Heart left ventricle (tissue), 16 donors: ENCODE results near the gene PLA2G4A. TPM values are rescaled to one million over a fixed set of nuclear protein-coding genes. Genes with fewer than 3 reads are reported as not detected.

Experiments
- ATAC-seq, 4 donors: fragments of 200-7000 bp; cut with Tn5 transposase; one replicate each; pipeline ENCODE4 v1.9.1; 2020 to 2022; ENCODE audit warnings: moderate library complexity in 4 of 4, mild to moderate bottlenecking in 3 of 4, moderate number of reproducible peaks in 1 of 4
- DNase-seq, 5 donors: peaks; one replicate each; pipeline ENCODE4 v3.0.0-alpha.2; 2020
- H3K27ac ChIP-seq, 12 donors: fragments of 200-600 bp; sonication (generic) in 4 of 12; one replicate each; pipeline versions ENCODE4 v1.5.0 to v1.8.0; 2016 to 2022; ENCODE audit warnings: mild to moderate bottlenecking in 2 of 12
- H3K27me3 ChIP-seq, 9 donors: fragments of 200-600 bp; sonication (generic) in 2 of 9; one replicate each; pipeline versions ENCODE4 v1.5.1 to v1.8.0; 2016 to 2022; ENCODE audit warnings: mild to moderate bottlenecking in 3 of 9
- H3K36me3 ChIP-seq, 9 donors: fragments of 200-600 bp; sonication (generic) in 2 of 9; one replicate each; pipeline versions ENCODE4 v1.5.0 to v1.8.0; 2018 to 2022; ENCODE audit warnings: mild to moderate bottlenecking in 2 of 9
- H3K4me1 ChIP-seq, 12 donors: fragments of 200-600 bp; sonication (generic) in 4 of 12; one replicate each; pipeline versions ENCODE4 v1.5.0 to v1.8.0; 2016 to 2022; ENCODE audit warnings: mild to moderate bottlenecking in 3 of 12
- H3K4me3 ChIP-seq, 12 donors: fragments of 200-600 bp; sonication (generic) in 4 of 12; one replicate each; pipeline versions ENCODE4 v1.5.0 to v1.8.0; 2017 to 2022; ENCODE audit warnings: mild to moderate bottlenecking in 9 of 12, moderate library complexity in 4 of 12
- H3K9me3 ChIP-seq, 12 donors: fragments of 200-600 bp; sonication (generic) in 4 of 12; one replicate each; pipeline versions ENCODE4 v1.5.0 to v1.8.0; 2016 to 2022; ENCODE audit warnings: mild to moderate bottlenecking in 1 of 12
- POLR2A ChIP-seq, 2 donors: fragments of 450-650 bp; IDR thresholded peaks; one replicate each; pipeline ENCODE4 v1.6.1; 2017; ENCODE audit warnings: antibody characterized with exemption in 2 of 2, mild to moderate bottlenecking in 2 of 2, moderate library complexity in 2 of 2
- WGBS, 4 donors: extraction: QIAGEN DNeasy Blood & Tissue Kit in 2 of 4; methylation state at CpG; one replicate each; pipeline versions ENCODE4 v1.1.5 to v1.1.7; 2013 to 2018; 5-methylcytosine and 5-hydroxymethylcytosine counted together
- intact Hi-C, 10 donors: fragments of 100-400 bp; cut with DNase I; formaldehyde crosslinking; loops; one replicate each; pipeline versions ENCODE4 v1.11.1 to v1.14.2; 2022
- polyA plus RNA-seq, 2 donors: library from polyadenylated mRNA; stranded (reverse); fragments of 200-250 nt; gene quantifications; one replicate each; pipeline ENCODE4 v1.2.3, GENCODE V29; 2013
- total RNA-seq, 9 donors: library from RNA; depleted of rRNA in 2 of 9; stranded (reverse); fragments of >200 nt in 2 of 9; fragmentation: NEBNext Ultra II Directional in 3 of 9; extraction: Animal tissue kit (Norgen Biotek cat#: 25700) in 3 of 9; gene quantifications; one replicate each; pipeline versions ENCODE4 v1.1.0 to v1.2.4, GENCODE V29; 2016 to 2023
- TF ChIP-seq, protein P1 (sequence below), 12 donors: fragments of 200-600 bp; sonication (generic) in 4 of 12; IDR thresholded peaks; one replicate each; pipeline versions ENCODE4 v1.5.0 to v1.8.0; 2018 to 2022; ENCODE audit warnings: antibody characterized with exemption in 12 of 12, mild to moderate bottlenecking in 5 of 12
- donor health status: ischemic (EF 13 %, LVEDD 7.1; RV severe dilation, severe dysfunction).
- donor health status: healthy with polysubstance abuse.
- donor health status: DM: no; HTN: yes; CAD: no.
- donor health status: DM: no; HTN: no; CAD: no.
- donor health status: ischemic (EF 25% LVEDD 6.9; RV normal size, moderate dysfunction).
- donor health status: ischemic (EF 25% LVEDD 5.7; RV mildly dilated, moderate dysfunction).
- donor health status: healthy.
- donor health status: DM: yes; HTN: yes; CAD: no.
- donor health status: ischemic (EF 35%, LVEDD 5.7; RV mildly dilated, moderate dysfunction).
- donor health status: nonischemic (EF 11% LVEDD 7.7; RV severe dilation, severe dysfunction).
- donor health status: DM: yes; HTN: yes; CAD: no.
- donor health status: PGD.
- donor health status: ischemic (EF 29% LVEDD 5.4; RV normal size, mild dysfunction).
- donor health status: nonischemic (EF 23%, LVEDD 6.1; RV moderate dilation, normal function).

Gene PLA2G4A
- total and polyA plus RNA-seq, 11 donors, result 0.91 to 5.8 (median 1.8) TPM

DNA sequence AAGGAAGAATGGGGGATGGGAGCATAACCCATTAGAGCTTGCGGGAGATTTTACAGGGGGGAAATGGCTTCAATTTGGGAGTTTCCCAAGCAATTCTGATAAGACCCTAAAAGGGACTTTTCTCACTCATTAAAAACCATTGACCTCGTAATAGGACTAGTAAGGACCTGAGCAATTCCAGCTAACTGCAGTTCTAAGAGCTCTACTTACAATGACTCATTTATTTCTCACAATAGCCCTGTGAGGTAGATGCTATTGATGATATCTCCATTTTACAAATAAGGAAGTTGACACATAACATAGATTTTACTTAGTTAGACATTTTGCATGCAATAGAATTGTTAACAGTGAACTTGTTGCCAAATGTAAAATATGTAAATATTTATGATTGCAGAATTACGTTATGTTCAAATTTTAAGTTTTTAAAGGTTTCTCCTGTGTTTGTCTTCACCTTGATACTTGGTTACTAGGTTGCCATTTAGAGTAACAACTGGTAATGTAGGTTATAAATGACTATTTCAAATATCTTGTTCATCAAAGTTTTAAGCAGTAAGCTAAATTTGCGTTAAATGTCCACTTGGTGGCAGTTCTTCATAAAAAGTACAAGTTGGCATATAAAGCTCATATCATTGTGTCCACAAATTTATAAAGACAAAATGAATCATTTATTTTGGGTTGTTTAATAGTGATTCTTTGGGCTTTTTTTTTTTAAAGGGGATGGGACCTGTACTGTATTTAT is 182.0 kb downstream of the PLA2G4A start:
- H3K27me3 ChIP-seq, result no peaks in the 10 kb centered on the region
- no peaks in the 10 kb centered on the region for H3K4me1 ChIP-seq
- no peak overlapping the region for H3K4me3 ChIP-seq
- peaks cover 0 to 13% (median 0%) of the 10 kb centered on the region in 12 donors for H3K9me3 ChIP-seq
- no peak for DNase-seq
- intact Hi-C loops, result no loop called here
- no peak for TF ChIP-seq POLR2A (IDR thresholded peaks at IDR 0.05)
- TF ChIP-seq, protein P1, sequence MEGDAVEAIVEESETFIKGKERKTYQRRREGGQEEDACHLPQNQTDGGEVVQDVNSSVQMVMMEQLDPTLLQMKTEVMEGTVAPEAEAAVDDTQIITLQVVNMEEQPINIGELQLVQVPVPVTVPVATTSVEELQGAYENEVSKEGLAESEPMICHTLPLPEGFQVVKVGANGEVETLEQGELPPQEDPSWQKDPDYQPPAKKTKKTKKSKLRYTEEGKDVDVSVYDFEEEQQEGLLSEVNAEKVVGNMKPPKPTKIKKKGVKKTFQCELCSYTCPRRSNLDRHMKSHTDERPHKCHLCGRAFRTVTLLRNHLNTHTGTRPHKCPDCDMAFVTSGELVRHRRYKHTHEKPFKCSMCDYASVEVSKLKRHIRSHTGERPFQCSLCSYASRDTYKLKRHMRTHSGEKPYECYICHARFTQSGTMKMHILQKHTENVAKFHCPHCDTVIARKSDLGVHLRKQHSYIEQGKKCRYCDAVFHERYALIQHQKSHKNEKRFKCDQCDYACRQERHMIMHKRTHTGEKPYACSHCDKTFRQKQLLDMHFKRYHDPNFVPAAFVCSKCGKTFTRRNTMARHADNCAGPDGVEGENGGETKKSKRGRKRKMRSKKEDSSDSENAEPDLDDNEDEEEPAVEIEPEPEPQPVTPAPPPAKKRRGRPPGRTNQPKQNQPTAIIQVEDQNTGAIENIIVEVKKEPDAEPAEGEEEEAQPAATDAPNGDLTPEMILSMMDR (IDR thresholded peaks at IDR 0.05), result no peak
- H3K27ac ChIP-seq, result no peak overlapping the region
- H3K36me3 ChIP-seq, result no peaks in the 10 kb centered on the region
- WGBS, 4 donors, result 73 to 82% (median 76%) methylated on average over 4 of the region's 4 CpGs
- no peak for ATAC-seq

DNA sequence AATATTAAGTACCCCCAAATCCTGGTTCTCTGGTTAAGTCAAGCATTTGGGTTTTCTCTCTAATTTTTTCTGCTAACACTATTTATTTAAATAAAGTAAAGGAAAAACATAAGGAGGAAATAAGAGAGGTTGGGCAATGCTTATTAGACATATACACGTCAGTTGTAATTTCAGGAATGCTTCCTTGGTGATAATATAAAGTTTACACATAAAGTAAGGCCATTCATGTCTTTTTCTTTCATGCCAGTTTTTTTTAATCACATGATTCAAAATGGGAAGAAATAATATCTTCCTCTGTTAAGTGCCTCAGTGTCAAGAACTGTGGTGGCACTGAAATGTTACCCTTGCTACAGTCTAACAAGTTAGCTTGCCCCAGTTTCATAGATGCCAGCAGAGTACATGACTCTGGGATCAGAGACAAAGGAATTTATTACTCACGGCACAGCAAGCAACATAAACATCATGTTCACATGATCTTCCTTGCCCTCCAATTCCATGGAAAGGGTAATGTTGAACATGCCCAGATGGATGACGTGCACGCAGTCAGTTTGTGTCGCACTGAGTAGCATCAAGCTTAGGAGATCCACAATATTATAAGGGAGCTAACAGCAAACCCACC is 184.9 kb downstream of the PLA2G4A start:
- no peaks in the 10 kb centered on the region for H3K4me1 ChIP-seq
- no peak overlapping the region for H3K4me3 ChIP-seq
- no peak for ATAC-seq
- 80 to 88% (median 83%) methylated on average over 5 of the region's 5 CpGs for WGBS, 4 donors
- H3K27me3 ChIP-seq, result no peaks in the 10 kb centered on the region
- DNase-seq, result no peak
- H3K36me3 ChIP-seq, result no peaks in the 10 kb centered on the region
- no peak overlapping the region for H3K27ac ChIP-seq
- H3K9me3 ChIP-seq, result peaks cover 0 to 2% (median 0%) of the 10 kb centered on the region in 12 donors
- TF ChIP-seq, protein P1 (IDR thresholded peaks at IDR 0.05), result no peak
- no peak for TF ChIP-seq POLR2A (IDR thresholded peaks at IDR 0.05)
- intact Hi-C loops, result no loop called here

DNA sequence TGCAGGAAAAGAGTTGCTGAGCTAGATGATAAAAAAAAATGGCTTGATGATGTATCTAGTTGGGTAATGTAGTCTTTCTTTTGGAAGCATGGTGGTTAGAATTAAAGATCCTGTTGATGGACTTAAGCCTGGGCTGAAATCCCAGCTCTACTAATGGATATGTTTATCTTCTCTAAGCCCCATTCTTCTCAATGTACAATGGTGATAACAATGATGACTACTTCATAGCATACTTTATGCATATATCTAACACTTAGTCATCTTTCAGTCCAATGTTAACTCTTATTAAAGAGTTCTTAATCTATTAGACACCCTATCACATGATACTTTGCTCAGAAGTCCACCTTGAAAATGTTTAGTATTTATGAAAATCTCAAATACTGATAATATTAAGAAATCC is 189.5 kb downstream of the PLA2G4A start:
- no peaks in the 10 kb centered on the region for H3K36me3 ChIP-seq
- peaks cover 0 to 7% (median 0%) of the 10 kb centered on the region in 12 donors for H3K9me3 ChIP-seq
- no peak overlapping the region for H3K4me3 ChIP-seq
- no peak overlapping the region for H3K27ac ChIP-seq
- H3K27me3 ChIP-seq, result no peaks in the 10 kb centered on the region
- no peak for TF ChIP-seq POLR2A (IDR thresholded peaks at IDR 0.05)
- TF ChIP-seq, protein P1 (IDR thresholded peaks at IDR 0.05), result no peak
- DNase-seq (no peak), ATAC-seq (no peak)
- intact Hi-C loops, result no loop called here
- H3K4me1 ChIP-seq, result no peaks in the 10 kb centered on the region

DNA sequence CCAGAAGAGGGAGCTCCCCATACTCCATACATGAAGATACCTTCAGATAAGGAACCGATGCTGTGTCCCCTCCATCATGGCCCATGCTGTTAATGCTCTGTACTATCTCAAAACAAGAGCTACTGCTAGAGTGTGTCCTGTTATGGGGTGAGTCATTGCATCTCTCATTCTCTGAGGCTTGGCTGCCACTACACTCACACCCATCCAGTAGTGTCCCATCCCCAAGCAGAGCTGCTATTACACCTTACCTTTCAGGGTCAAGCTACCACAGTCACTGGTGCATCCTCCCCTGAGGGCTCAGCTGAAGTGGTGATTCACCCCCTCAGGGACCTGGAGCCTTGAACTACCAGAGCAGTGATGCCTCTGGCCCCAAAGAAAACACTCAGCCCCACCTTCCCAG is 198.5 kb downstream of the PLA2G4A start:
- Histone ChIP-seq H3K27ac (no peak overlapping the region), H3K27me3 (no peaks in the 10 kb centered on the region), H3K4me1 (no peaks in the 10 kb centered on the region), H3K36me3 (no peaks in the 10 kb centered on the region), H3K4me3 (no peak overlapping the region), H3K9me3 (peaks cover 0 to 29% (median 19%) of the 10 kb centered on the region in 12 donors)
- no peak for DNase-seq
- WGBS, 4 donors, result 67 to 81% (median 76%) methylated on average over 1 of the region's 1 CpG
- no peak for ATAC-seq
- intact Hi-C loops, result no loop called here
- TF ChIP-seq POLR2A (IDR thresholded peaks at IDR 0.05), result no peak
- TF ChIP-seq, protein P1 (IDR thresholded peaks at IDR 0.05), result no peak
